Stomach (tissue), 4 donors: ENCODE measurements around the gene GRIA1.

Source experiments
- POLR2A ChIP-seq, 4 donors: fragments of 450-650 bp; IDR thresholded peaks; one replicate each; pipeline ENCODE4 v1.6.1; 2016; ENCODE audit warnings: antibody characterized with exemption in 4 of 4, control low read depth in 2 of 4, mild to moderate bottlenecking in 1 of 4, moderate library complexity in 1 of 4
- TF ChIP-seq, protein P1 (sequence below), 7 experiments: fragments of 450-650 bp in 4 of 7; fragments of 200-600 bp in 3 of 7; sonication (generic) in 3 of 7; IDR thresholded peaks; one replicate each; pipeline ENCODE4 v1.5.1; 2016 to 2019; ENCODE audit warnings: antibody characterized with exemption in 7 of 7, control low read depth in 2 of 7, mild to moderate bottlenecking in 1 of 7

DNA sequence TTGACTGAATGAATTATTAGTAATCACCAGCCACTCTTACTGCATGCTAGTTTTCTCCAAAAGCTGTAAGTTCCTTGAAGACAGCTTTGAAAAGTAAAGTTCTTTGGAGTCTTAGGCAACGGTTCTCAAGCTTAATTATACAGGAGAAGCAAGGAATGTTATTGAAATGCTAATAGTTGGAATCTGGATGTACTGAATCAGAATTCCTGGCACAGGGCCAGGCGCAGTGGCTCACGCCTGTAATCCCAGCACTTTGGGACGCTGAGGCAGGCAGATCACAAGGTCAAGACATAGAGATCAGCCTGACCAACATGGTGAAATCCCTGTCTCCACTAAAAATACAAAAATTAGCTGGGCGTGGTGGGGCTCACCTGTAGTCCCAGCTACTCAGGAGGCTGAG lies 33.4 kb downstream of the GRIA1 start:
- TF ChIP-seq, protein P1, sequence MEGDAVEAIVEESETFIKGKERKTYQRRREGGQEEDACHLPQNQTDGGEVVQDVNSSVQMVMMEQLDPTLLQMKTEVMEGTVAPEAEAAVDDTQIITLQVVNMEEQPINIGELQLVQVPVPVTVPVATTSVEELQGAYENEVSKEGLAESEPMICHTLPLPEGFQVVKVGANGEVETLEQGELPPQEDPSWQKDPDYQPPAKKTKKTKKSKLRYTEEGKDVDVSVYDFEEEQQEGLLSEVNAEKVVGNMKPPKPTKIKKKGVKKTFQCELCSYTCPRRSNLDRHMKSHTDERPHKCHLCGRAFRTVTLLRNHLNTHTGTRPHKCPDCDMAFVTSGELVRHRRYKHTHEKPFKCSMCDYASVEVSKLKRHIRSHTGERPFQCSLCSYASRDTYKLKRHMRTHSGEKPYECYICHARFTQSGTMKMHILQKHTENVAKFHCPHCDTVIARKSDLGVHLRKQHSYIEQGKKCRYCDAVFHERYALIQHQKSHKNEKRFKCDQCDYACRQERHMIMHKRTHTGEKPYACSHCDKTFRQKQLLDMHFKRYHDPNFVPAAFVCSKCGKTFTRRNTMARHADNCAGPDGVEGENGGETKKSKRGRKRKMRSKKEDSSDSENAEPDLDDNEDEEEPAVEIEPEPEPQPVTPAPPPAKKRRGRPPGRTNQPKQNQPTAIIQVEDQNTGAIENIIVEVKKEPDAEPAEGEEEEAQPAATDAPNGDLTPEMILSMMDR (IDR thresholded peaks at IDR 0.05): no peak
- no peak for TF ChIP-seq POLR2A (IDR thresholded peaks at IDR 0.05)
